Peyer's patch (tissue), 4 donors: ENCODE results near the gene PSMB1. TPM values are rescaled to one million over a fixed set of nuclear protein-coding genes. Genes with fewer than 3 reads are reported as not detected.

Source experiments
- DNase-seq, 3 donors: peaks; one replicate each; pipeline ENCODE4 v3.0.0-alpha.2; 2017 to 2019
- H3K27ac ChIP-seq, 4 donors: fragments of 200-600 bp; sonication (generic); one replicate each; pipeline ENCODE4 v1.5.1; 2016 to 2019
- H3K27me3 ChIP-seq, 2 donors: fragments of 200-600 bp; sonication (generic); one replicate each; pipeline ENCODE4 v1.5.1; 2019
- H3K36me3 ChIP-seq, 3 donors: fragments of 200-600 bp; sonication (generic); one replicate each; pipeline ENCODE4 v1.5.1; 2016 to 2019
- H3K4me1 ChIP-seq, 4 donors: fragments of 200-600 bp; sonication (generic); one replicate each; pipeline ENCODE4 v1.5.1; 2016 to 2019
- H3K4me3 ChIP-seq, 4 donors: fragments of 200-600 bp; sonication (generic); 1 replicate in 3 of 4; 2 replicates in 1 of 4; pipeline ENCODE4 v1.5.1; 2016 to 2019; ENCODE audit warnings: mild to moderate bottlenecking in 1 of 4
- H3K9me3 ChIP-seq, 4 donors: fragments of 200-600 bp; sonication (generic); one replicate each; pipeline ENCODE4 v1.5.1; 2016 to 2019; ENCODE audit warnings: mild to moderate bottlenecking in 1 of 4
- CTCF ChIP-seq, 6 experiments: fragments of 450-650 bp in 4 of 6; fragments of 200-600 bp in 2 of 6; sonication (generic) in 1 of 6; IDR thresholded peaks; one replicate each; pipeline ENCODE4 v1.5.1; 2017 to 2019; ENCODE audit warnings: antibody characterized with exemption in 6 of 6, mild to moderate bottlenecking in 3 of 6, moderate library complexity in 1 of 6
- POLR2A ChIP-seq, 2 donors: fragments of 450-650 bp; IDR thresholded peaks; one replicate each; pipeline ENCODE4 v1.5.1; 2017; ENCODE audit warnings: antibody characterized with exemption in 2 of 2, mild to moderate bottlenecking in 2 of 2, moderate library complexity in 2 of 2
- total RNA-seq, 4 donors: library from RNA; depleted of rRNA; stranded (reverse); fragments of >200 nt; gene quantifications; one replicate each; pipeline ENCODE4 v1.1.0, GENCODE V29; 2016

Gene PSMB1
- total RNA-seq, 4 donors from 2014 or later, result 84.9 to 154 (median 143) TPM

- Histone ChIP-seq H3K4me3 (no peak overlapping the region), H3K27ac (no peak overlapping the region), H3K36me3 (peaks cover 0 to 87% (median 0%) of the 10 kb centered on the region in 3 donors), H3K9me3 (no peaks in the 10 kb centered on the region), H3K27me3 (no peaks in the 10 kb centered on the region), H3K4me1 (no peaks in the 10 kb centered on the region)
- TF ChIP-seq POLR2A (IDR thresholded peaks at IDR 0.05), result no peak
- no peak for TF ChIP-seq CTCF (IDR thresholded peaks at IDR 0.05)
- no peak for DNase-seq
These were observed 11.9 kb upstream of the PSMB1 start for GRCh38 chr6:170564936-170565530.

GRCh38 chr6:170561555-170561954 is 8.4 kb upstream of the PSMB1 start:
- TF ChIP-seq POLR2A (IDR thresholded peaks at IDR 0.05), result no peak
- no peak for TF ChIP-seq CTCF (IDR thresholded peaks at IDR 0.05)
- peaks cover 0 to 65% (median 0%) of the 10 kb centered on the region in 3 donors for H3K36me3 ChIP-seq
- no peaks in the 10 kb centered on the region for H3K9me3 ChIP-seq
- no peaks in the 10 kb centered on the region for H3K27me3 ChIP-seq
- H3K4me3 ChIP-seq, result no peak overlapping the region
- DNase-seq, result no peak
- no peaks in the 10 kb centered on the region for H3K4me1 ChIP-seq
- H3K27ac ChIP-seq, result no peak overlapping the region

GRCh38 chr6:170555305-170555704 is 2.2 kb upstream of the PSMB1 start:
- no peak for DNase-seq
- peaks cover 0 to 34% (median 9%) of the 10 kb centered on the region in 4 donors for H3K4me1 ChIP-seq
- no peaks in the 10 kb centered on the region for H3K9me3 ChIP-seq
- no peak overlapping the region for H3K27ac ChIP-seq
- peaks cover 0 to 6% (median 0%) of the 10 kb centered on the region in 3 donors for H3K36me3 ChIP-seq
- TF ChIP-seq POLR2A (IDR thresholded peaks at IDR 0.05), result no peak
- TF ChIP-seq CTCF (IDR thresholded peaks at IDR 0.05), result no peak
- peak overlapping the region; percentile 62 to 85 (median 76) for H3K4me3 ChIP-seq
- no peaks in the 10 kb centered on the region for H3K27me3 ChIP-seq

- Histone ChIP-seq H3K27ac (peak overlapping the region; percentile 89 to 94 (median 92)), H3K4me3 (peak overlapping the region; percentile 62 to 85 (median 76)), H3K36me3 (peaks cover 0 to 12% (median 0%) of the 10 kb centered on the region in 3 donors), H3K27me3 (no peaks in the 10 kb centered on the region), H3K9me3 (no peaks in the 10 kb centered on the region), H3K4me1 (peaks cover 0 to 40% (median 9%) of the 10 kb centered on the region in 4 donors)
- TF ChIP-seq CTCF (IDR thresholded peaks at IDR 0.05) (no peak), POLR2A (IDR thresholded peaks at IDR 0.05) (no peak)
- DNase-seq, result no peak
These were observed 1.7 kb upstream of the PSMB1 start for GRCh38 chr6:170554796-170555137.

- H3K27ac ChIP-seq, result peak within 1 kb of the TSS; percentile 89 to 94 (median 92)
- peak; percentile 54 to 55 for TF ChIP-seq POLR2A (IDR thresholded peaks at IDR 0.05)
- no peak for TF ChIP-seq CTCF (IDR thresholded peaks at IDR 0.05)
- H3K4me1 ChIP-seq, result peaks cover 0 to 45% (median 9%) of the 10 kb centered on the region in 4 donors
These were observed 1.1 kb upstream of the PSMB1 start, which contains the start of gene TBP for GRCh38 chr6:170554013-170554795. TBP (plus strand) TSS chr6:170554369; CDS start chr6:170557030, 2,661 bp downstream.

More at GRCh38 chr6:170554013-170554795, 1.1 kb upstream of the PSMB1 start, which contains the start of gene TBP:
- peak within 1 kb of the TSS; percentile 62 to 85 (median 76) for H3K4me3 ChIP-seq
- H3K9me3 ChIP-seq, result no peaks in the 10 kb centered on the region
- peaks cover 0 to 17% (median 0%) of the 10 kb centered on the region in 3 donors for H3K36me3 ChIP-seq
- no peaks in the 10 kb centered on the region for H3K27me3 ChIP-seq
- DNase-seq, result peak; percentile 98 to 99 (median 98)
